ENCODE measurements around the gene TTLL6. TPM values are rescaled to one million over a fixed set of nuclear protein-coding genes. Genes with fewer than 3 reads are reported as not detected.

Gene TTLL6
- total RNA-seq, 1 experiment from 2014 or later, result 0.21 TPM

DNA sequence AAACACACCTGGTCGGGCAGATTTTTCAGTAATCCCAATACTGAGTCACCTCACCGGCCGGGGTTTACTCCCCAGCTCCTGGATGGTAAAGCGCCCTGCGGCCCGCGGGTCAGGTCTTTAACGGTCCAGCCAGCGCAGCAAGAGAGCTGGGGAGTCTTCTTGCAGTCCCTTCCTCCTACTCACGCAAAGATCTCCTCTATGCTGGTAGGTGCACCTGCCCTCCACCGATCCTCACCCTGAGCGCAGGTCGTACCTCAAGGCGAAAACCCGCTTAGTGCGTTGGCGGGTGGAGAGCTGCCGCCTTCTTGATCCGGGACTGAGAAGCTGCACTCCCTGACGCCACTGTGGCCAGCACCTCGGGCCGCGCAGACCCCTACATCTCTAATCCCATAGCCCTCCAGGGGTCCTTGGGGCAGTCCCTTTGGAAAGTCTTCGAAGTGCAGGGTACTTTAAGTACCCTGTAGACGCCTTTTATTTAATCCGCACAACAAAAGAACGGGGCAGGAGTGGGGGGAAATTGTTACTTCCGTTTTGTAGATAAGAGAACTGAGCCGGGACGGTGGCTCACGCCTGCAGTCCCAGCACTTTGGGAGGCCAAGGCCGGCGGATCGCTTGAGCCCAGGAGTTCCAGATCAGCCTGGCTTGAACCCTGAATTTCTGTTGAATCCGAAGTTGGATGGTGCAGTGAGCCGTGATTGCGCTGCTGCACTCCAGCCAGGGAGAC lies 78.1 kb downstream of the TTLL6 start:
- intact Hi-C loops (cut with micrococcal nuclease; ENCODE audit: unreplicated experiment), result no loop called here

DNA sequence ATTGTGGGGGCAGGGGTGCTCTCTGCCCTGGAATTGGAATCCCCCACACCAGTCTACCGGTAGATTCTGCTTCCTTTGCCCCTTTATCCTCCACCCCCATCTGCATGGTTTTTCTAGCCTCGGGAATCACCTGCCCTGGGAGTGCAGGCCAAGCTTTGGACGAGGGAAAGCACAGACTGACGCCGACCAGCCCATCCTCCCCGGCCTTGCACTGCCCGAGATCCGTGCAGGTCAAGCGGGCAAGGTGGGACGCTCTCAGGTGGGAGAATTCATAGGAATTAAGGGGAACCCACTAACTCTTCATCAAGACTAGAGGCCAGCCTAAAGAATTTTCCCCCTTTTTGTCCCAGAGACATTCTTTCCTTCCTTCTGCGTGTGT lies 78.6 kb downstream of the TTLL6 start:
- CTCF ChIA-PET, result interaction anchor here (1.0 to 2.7 kb wide), 4 partner anchors 10 to 53 kb away, joined by 3 to 16 read pairs (median 6); partner anchors contain the start of gene HOXB13
- Mint-ChIP-seq H3K27ac (ENCODE audit: unreplicated experiment) (no peak overlapping the region), H3K4me3 (ENCODE audit: low read depth, unreplicated experiment) (no peak overlapping the region), H3K36me3 (ENCODE audit: insufficient read depth, unreplicated experiment) (no peaks in the 10 kb centered on the region), H3K4me1 (ENCODE audit: low read depth, unreplicated experiment) (peaks cover 6% of the 10 kb centered on the region), H3K27me3 (ENCODE audit: unreplicated experiment) (peaks cover 93% of the 10 kb centered on the region), H3K9me3 (ENCODE audit: low read depth, unreplicated experiment) (no peaks in the 10 kb centered on the region)
- no TSS peak for BruUV-seq (replicated peaks)
- DNase-seq, result no peak
- TF ChIP-seq, protein P1, sequence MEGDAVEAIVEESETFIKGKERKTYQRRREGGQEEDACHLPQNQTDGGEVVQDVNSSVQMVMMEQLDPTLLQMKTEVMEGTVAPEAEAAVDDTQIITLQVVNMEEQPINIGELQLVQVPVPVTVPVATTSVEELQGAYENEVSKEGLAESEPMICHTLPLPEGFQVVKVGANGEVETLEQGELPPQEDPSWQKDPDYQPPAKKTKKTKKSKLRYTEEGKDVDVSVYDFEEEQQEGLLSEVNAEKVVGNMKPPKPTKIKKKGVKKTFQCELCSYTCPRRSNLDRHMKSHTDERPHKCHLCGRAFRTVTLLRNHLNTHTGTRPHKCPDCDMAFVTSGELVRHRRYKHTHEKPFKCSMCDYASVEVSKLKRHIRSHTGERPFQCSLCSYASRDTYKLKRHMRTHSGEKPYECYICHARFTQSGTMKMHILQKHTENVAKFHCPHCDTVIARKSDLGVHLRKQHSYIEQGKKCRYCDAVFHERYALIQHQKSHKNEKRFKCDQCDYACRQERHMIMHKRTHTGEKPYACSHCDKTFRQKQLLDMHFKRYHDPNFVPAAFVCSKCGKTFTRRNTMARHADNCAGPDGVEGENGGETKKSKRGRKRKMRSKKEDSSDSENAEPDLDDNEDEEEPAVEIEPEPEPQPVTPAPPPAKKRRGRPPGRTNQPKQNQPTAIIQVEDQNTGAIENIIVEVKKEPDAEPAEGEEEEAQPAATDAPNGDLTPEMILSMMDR (IDR thresholded peaks at IDR 0.05; ENCODE audit: unreplicated experiment), result no peak
- intact Hi-C loops (cut with micrococcal nuclease; ENCODE audit: unreplicated experiment), result no loop called here

More for the DNA sequence above, 78.1 kb downstream of the TTLL6 start:
- TF ChIP-seq, protein P1 (IDR thresholded peaks at IDR 0.05; ENCODE audit: unreplicated experiment), result no peak
- CTCF ChIA-PET, result interaction anchor here (1.0 to 2.7 kb wide), 6 partner anchors 11 to 140 kb away, joined by 3 to 16 read pairs (median 6); partner anchors contain the start of gene HOXB13
- peaks cover under 1% of the 10 kb centered on the region for H3K4me1 Mint-ChIP-seq (ENCODE audit: low read depth, unreplicated experiment)
- H3K36me3 Mint-ChIP-seq (ENCODE audit: insufficient read depth, unreplicated experiment), result no peaks in the 10 kb centered on the region
- peaks cover 93% of the 10 kb centered on the region for H3K27me3 Mint-ChIP-seq (ENCODE audit: unreplicated experiment)
- DNase-seq, result peak; percentile 50
- BruUV-seq (replicated peaks), result no TSS peak
- H3K4me3 Mint-ChIP-seq (ENCODE audit: low read depth, unreplicated experiment), result peak overlapping the region; percentile 61
- H3K9me3 Mint-ChIP-seq (ENCODE audit: low read depth, unreplicated experiment), result no peaks in the 10 kb centered on the region
- no peak overlapping the region for H3K27ac Mint-ChIP-seq (ENCODE audit: unreplicated experiment)

DNA sequence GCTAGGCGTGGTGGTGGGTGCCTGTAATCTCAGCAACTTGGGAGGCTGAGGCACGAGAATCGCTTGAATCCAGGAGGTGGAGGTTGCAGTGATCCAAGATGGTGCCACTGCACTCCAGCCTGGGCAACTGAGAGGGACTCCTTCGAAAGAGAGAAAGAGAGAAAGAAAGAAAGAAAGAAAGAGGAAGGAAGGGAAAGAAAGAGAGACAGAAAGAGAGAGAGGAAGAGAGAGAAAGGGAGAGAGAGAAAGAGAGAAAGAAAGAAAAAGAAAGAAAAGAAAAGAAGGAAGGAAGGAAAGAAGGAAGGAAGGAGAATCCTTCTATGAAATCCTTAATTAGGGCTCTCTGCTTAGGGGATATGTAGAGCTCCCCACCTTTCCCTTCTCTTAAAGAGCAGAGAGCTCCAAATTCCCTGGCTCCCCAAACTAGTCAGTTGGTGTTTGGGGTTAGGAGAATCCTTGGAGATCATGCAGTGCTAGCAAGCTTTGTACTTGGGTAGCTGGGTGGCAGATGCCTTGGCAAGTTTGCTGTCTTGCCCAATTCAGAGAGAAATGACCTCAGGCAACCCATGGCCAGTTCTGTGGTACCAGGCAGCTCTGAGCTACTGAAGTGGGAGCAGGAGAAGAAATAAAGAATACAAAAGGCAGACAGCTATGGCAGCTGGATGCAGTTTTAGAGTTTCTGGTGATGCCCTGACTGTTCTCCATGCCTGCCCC lies 79.5 kb downstream of the TTLL6 start:
- Mint-ChIP-seq H3K36me3 (ENCODE audit: insufficient read depth, unreplicated experiment) (no peaks in the 10 kb centered on the region), H3K9me3 (ENCODE audit: low read depth, unreplicated experiment) (no peaks in the 10 kb centered on the region), H3K27ac (ENCODE audit: unreplicated experiment) (no peak overlapping the region), H3K27me3 (ENCODE audit: unreplicated experiment) (peaks cover 93% of the 10 kb centered on the region), H3K4me3 (ENCODE audit: low read depth, unreplicated experiment) (no peak overlapping the region), H3K4me1 (ENCODE audit: low read depth, unreplicated experiment) (peaks cover 9% of the 10 kb centered on the region)
- TF ChIP-seq, protein P1 (IDR thresholded peaks at IDR 0.05; ENCODE audit: unreplicated experiment), result no peak
- CTCF ChIA-PET, result interaction anchor here (2.4 to 2.7 kb wide), 2 partner anchors 9 to 13 kb away, joined by 5 to 16 read pairs; partner anchors contain the start of gene HOXB13
- intact Hi-C loops (cut with micrococcal nuclease; ENCODE audit: unreplicated experiment), result no loop called here
- BruUV-seq (replicated peaks), result no TSS peak
- DNase-seq, result no peak

DNA sequence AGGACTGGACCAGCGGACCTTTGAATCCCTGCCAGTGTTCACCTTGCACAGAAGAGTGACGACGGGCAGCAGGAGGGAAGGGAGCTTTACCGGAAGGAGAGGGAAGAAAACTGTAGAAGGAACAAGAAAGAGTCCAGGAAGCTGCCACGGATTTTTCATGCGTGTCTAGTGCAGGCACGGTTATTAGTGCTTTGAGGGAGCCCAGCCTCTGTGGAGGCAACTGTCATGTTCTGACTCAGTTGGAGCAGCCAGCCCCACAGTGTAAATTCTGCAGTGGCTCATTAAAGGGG lies 82.0 kb downstream of the TTLL6 start:
- Mint-ChIP-seq H3K27ac (ENCODE audit: unreplicated experiment) (no peak overlapping the region), H3K4me3 (ENCODE audit: low read depth, unreplicated experiment) (no peak overlapping the region), H3K4me1 (ENCODE audit: low read depth, unreplicated experiment) (peaks cover 9% of the 10 kb centered on the region), H3K9me3 (ENCODE audit: low read depth, unreplicated experiment) (no peaks in the 10 kb centered on the region), H3K27me3 (ENCODE audit: unreplicated experiment) (peaks cover 90% of the 10 kb centered on the region), H3K36me3 (ENCODE audit: insufficient read depth, unreplicated experiment) (no peaks in the 10 kb centered on the region)
- DNase-seq, result no peak
- BruUV-seq (replicated peaks), result no TSS peak
- CTCF ChIA-PET, result interaction anchor here (0.5 to 1.6 kb wide), 4 partner anchors 11 to 139 kb away, joined by 3 to 11 read pairs (median 4); partner anchors contain the start of gene PRAC2
- TF ChIP-seq, protein P1 (IDR thresholded peaks at IDR 0.05; ENCODE audit: unreplicated experiment), result no peak
- intact Hi-C loops (cut with micrococcal nuclease; ENCODE audit: unreplicated experiment), result no loop called here
